ENCODE results near the gene OLIG3. TPM values are rescaled to one million over a fixed set of nuclear protein-coding genes. Genes with fewer than 3 reads are reported as not detected.

Gene OLIG3
- total RNA-seq, 4 donors from 2014 or later = not detected

DNA sequence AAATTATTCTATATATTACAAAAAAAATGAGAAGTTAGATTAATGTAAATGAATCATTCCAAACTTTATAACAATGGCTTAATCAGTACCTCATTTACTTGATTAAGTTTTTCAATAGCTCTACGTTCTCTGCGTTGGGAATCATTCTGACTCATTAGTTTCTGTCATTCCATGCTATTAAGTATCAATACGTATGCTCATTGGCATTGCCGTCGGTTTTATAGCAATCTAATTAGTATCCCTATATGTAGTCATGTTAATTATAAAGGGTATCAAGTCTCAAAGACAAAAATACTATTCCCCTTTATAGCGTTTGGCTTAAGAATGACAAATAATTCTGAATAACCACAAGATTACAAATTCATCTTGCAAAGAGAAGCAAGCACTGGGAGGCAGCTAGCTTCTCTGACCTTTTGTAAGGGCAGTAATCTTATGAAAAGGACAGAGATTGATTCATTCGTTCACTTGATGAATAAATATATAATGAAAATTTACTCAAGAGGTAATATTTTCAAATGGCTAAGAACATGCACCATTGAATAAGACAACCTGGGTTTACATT lies 41.8 kb downstream of the OLIG3 start:
- TF ChIP-seq, protein P1, sequence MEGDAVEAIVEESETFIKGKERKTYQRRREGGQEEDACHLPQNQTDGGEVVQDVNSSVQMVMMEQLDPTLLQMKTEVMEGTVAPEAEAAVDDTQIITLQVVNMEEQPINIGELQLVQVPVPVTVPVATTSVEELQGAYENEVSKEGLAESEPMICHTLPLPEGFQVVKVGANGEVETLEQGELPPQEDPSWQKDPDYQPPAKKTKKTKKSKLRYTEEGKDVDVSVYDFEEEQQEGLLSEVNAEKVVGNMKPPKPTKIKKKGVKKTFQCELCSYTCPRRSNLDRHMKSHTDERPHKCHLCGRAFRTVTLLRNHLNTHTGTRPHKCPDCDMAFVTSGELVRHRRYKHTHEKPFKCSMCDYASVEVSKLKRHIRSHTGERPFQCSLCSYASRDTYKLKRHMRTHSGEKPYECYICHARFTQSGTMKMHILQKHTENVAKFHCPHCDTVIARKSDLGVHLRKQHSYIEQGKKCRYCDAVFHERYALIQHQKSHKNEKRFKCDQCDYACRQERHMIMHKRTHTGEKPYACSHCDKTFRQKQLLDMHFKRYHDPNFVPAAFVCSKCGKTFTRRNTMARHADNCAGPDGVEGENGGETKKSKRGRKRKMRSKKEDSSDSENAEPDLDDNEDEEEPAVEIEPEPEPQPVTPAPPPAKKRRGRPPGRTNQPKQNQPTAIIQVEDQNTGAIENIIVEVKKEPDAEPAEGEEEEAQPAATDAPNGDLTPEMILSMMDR (IDR thresholded peaks at IDR 0.05; ENCODE audit: low read depth) = no peak

DNA sequence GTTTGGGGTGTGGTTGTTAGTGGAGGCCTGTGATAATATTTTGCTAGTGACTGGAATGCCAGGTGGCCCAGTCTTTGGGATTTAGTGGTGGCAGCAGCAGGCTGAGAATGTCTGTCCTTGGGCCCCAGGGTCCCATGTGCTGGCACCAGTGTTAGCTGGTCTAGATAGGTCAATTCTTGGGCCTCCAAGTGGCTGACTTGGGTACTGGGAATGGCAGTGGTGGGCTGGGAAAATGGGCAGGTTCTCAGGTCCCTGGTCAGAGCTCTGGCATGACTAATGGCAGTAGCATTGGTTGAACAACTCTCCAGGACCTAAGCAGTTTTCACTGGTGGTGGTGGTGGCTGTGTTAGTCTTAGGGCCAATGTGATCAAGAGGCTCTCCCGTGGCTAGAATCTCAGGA lies 50.3 kb downstream of the OLIG3 start:
- TF ChIP-seq, protein P1 (IDR thresholded peaks at IDR 0.05; ENCODE audit: low read depth) = no peak

All from subcutaneous adipose tissue (tissue), 4 donors.